Nucleus accumbens (tissue), 56 donors: ENCODE measurements around the gene SIGLEC11.
"Not testable (repeated sequence)": the region's sequence is repeated elsewhere in the genome, so short reads cannot be mapped to it uniquely, and the experiment has no call there.

Experiments
- DNase-seq, 56 donors: peaks; one replicate each; lab custom pipeline; 2025; lab: John Stamatoyannopoulos, UW

SIGLEC11 gene

GRCh38 chr19:49983645-49984229 lies 22.8 kb upstream of the SIGLEC11 start:
- peak in 34 of 56 donors; percentile 2 to 75 (median 24) for DNase-seq

DNA sequence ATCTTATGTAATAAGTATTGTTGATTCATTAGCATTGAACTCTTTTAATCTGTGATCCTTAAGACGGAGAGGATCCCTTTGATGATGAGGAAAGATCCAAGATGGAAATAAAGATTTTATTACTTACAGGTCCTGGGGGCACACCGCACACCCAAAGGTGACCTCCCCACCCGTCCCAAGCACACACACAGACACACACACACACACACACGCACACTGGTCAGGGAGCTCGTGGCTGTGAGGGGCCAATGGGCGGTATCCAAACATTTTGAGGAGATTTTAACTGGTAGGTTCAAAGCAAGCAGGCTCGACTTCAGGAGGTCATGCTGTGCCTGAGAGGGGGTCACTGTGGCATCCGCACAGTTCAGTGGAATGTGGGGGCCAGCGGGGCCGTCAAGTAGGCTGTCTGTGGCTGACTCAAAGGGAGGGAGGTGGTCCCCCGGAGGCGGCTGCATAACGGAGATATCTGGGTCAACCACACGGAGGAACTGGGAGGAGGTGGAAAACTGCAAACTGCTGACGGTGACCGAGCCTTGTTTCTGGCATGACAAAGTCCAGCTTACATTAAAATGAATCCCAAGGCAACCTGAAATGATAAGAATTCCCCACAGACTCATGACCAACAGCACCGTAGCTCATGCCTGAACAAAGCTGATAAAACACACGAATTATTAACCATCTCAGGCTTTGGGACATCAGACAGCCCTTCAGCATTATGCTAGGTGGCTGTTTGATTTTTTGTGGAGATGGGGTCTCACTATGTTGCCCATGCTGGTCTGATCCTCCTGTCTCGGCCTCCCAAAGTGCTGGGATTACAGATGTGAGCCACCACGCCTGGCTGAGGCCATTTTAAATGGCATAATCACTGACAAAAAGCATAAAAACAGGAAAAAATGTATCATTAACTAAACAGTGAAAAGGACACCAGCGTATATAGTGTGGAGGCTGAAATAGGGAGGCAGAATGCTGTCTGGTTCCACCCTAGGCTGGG lies 20.9 kb upstream of the SIGLEC11 start:
- DNase-seq: no peak

DNA sequence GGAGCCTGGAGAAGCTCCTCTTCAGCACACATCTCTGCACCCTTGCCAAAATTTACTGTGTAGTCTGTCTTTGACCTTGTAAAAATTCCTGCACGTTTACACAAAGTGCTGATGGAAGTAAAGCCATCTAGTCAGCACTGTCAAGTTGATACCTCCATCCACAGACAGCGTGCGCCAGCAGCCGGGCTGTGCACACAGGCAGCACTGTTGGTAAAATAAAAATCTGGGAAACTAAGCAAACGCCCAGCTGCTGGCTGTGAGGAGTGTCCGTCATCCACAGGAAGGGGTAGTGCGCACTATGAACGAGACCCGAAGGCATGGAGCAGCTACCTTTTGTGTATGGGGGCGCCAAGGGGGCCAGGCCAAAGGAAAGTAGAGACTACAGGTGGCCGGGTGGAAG lies 17.4 kb upstream of the SIGLEC11 start:
- no peak for DNase-seq

DNA sequence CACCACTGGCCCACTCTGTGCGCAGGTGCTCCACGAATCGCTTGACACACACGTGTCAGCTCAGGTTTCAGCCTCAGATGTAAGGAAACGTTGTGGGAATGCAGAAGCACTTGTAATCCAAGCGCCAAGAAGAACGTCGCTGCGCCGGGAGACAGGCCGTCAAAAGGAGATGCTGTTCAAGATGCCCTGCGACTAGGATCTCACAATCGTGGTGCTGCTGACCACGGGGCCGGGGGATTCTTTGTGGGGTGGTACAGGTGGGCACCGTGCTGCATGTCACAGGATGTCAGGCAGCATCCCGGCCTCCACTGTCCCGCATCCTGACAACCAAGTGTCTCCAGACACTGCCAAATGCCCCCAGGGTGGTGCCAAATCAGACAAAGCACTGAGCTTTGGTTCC lies 16.9 kb upstream of the SIGLEC11 start:
- DNase-seq: no peak

DNA sequence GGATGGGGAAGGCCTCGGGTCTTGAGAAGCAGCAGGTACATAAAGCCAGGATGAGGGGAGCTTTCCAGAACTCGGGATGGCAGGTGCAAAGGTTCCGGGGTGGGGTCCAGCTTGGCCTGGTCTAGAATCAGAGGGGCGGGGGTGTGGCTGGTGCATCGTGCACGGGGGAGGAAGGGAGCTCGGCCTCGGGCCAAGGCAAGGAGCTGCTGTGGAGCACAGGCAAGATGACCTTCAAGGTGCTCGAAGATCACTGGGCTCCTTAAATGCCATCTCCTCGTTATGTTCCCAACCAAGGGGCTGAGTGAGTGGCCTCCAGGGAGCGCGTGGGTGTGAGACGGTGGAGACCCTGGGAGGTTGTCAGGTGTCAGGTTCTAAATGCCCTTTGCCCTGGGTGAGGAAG lies 16.1 kb upstream of the SIGLEC11 start:
- no peak for DNase-seq

- no peak for DNase-seq
These were observed 15.5 kb upstream of the SIGLEC11 start for GRCh38 chr19:49976496-49976895.

- no peak for DNase-seq
These were observed 14.1 kb upstream of the SIGLEC11 start for GRCh38 chr19:49975051-49975450.

DNA sequence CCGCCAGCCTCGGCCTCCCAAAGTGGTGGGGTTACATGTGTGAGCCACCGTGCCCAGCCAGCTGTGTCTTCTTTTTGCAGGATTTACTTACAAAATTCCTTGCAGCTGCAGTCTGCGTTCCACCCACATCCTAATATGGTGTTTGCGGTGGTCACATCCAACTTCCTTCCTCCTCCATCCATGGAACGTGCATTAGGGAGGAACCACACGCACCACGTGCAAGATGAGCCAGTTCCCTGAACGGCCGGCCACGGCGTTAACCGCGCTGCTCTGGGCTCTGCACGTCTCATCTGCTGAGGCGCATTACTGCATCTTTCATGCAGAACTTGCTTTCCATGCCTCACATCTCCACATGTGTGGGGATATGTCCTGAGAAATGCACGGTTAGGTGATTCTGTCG lies 13.0 kb upstream of the SIGLEC11 start:
- no peak for DNase-seq

- DNase-seq: no peak
These were observed 11.9 kb upstream of the SIGLEC11 start for GRCh38 chr19:49972841-49973240.

GRCh38 chr19:49971991-49972411 lies 11.0 kb upstream of the SIGLEC11 start:
- DNase-seq: no peak

GRCh38 chr19:49969355-49969754 lies 8.4 kb upstream of the SIGLEC11 start:
- peak in 2 of 56 donors; percentile 14 to 16 for DNase-seq

DNA sequence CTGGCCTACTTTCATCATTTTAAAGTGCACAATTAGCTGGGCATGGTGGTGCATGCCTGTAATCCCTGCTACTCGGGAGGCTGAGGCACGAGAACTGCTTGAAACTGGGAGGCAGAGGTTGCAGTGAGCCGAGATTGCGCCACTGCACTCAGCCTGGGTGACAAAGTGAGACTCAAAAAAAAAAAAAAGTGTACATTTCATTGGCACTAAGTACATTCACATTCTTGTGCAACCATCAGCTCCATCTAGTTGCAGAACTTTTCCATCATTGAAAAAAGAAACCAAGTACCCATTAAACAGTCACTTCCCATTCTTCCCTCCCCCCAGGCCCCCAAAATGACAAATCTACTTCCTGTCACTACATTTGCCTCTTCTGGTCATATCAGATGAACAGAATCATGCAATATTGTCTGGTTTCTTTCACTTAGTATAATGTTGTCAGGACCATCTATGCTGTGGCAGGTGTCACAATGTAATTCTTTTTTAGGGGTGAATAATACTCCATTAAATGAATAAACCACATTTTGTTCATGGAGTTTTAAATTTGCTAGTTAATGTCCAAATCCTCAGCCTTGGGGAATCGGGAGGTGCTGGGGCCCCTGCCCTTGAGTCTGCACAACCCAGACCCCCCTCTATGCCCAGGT lies 7.4 kb upstream of the SIGLEC11 start:
- no peak for DNase-seq

- DNase-seq: not testable (repeated sequence)
These were observed 1.1 kb downstream of the SIGLEC11 start for GRCh38 chr19:49959892-49960291.

DNA sequence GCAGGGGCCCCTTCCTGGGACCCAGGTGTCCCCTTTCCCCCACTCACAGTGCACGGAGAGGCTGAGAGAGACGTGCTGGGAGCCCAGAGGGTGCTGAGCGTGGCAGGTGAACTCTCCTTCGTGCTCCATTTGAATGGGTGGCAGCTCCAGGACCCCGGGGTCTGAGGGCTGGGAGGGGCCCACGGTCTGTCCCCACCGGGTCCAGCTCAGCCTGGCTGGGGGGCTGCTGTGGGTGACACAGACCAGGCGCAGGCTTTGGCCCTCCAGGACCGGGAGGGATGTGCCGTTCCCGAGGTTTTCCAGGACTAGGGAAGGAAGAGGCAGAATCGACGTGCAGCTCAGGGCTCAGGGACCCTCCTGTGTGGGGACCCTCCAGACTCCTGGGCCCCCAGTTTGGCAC lies 2.4 kb downstream of the SIGLEC11 start:
- DNase-seq: not testable (repeated sequence)

DNA sequence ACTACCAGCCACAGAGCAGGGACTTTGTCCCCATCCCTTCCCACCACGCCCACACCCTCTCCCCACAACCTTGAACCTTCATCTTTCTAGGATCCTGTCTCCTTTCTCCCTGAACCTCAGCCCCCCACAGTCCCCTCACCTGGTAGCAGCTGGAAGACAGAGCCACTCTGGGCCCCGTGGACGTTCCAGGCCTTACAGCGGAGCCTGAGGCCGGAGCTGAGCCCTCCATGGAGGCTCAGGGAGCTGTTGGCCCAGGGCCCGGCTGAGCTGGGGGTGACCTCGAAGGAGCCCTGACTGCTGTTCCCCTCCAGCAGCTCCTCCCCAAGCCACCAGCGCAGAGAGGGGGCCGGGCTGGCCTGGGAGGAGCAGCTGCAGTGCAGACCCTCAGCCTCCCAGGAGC lies 2.8 kb downstream of the SIGLEC11 start:
- DNase-seq: not testable (repeated sequence)

- DNase-seq: no peak
These were observed 3.6 kb downstream of the SIGLEC11 start for GRCh38 chr19:49957262-49957915.

DNA sequence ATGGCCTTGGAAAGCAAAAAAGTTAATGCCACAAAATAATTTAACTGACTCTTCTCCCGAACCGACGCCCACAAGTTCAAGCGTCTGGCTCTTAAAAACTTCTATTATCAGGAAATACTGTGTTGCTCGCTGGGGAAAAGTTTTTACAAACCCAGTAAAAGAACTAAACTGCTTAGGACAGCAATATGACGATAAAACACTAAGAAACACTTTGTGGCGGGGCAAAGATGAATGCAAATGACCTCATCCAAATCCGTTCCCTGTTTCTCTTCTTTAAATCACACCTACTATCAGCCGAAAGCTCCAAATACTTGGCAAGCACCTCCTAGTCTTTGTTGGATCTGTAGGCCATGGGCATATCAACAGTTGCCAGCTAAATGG lies 4.9 kb downstream of the SIGLEC11 start:
- DNase-seq: no peak

DNA sequence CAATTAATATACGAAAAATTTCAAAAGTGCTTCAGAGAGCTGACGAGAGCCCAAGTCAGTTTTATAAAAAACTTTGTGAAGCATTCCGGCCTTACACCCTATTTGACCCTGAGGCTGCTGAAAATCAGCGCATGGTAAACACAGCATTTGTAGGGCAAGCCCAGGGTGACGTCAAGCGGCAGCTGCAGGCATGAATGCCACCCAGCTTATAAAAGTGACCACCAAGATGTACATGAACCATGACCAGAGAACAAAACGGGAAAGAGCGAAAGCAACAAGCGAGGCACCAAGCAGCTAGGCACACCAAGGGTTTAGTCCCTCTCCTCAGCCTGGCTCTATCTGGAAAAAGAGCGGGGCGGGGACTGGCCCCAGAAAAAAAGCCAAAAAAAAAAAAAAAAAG lies 6.0 kb downstream of the SIGLEC11 start:
- DNase-seq: no peak

DNA sequence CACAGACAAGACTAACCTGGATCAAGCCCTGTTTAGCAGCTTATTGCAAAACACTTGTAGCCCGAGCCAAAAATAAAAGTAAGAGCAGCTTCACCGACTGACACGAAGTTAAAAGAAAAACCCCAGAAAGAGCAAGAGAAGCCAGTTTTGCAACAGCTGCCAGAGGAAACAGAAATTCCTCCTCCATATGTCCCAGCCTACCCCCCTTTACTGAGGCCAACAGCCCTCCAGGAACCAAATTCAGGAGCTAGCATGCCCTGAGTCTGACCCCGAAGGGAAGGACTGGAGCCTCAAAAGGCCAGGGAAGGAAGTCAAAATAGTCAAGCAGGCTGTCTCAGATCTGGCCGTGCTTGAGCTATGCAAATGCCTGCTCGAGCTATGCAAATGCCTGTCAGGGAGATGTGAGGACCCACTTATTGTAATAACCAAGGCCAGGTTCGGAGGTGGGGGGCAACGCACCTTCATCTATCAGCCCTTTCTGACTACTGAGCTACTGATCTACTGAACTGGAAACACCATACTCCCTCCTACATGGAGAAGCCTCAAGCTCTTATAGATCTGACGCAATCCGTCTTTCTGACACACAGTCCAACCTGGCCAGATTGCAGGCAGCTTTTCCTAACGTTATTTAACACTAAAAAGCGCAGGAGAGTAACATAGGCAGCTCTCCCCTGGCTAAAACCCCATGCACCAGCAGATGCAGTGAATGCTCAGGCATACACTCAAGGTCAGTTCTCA lies 6.7 kb downstream of the SIGLEC11 start:
- DNase-seq: no peak

DNA sequence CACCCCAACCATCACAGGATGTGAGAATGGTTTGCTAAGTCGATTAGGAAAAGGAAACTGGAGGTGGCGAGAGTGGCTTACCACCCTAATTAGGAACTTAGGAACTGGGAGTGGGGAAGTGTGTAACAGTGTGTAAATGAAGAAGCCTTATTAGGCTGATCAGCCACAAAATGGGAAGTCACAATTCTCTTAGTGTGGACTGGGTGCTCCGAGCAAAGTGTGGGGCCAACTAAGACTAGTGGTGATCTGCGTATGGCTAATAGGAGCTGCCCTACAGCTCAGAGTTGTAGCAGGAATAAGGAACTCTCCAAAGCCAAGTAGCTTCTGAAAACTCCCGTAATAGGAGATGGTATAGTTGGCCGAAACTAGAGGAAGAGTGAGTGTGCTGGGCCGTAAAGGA lies 7.6 kb downstream of the SIGLEC11 start:
- no peak for DNase-seq
